T47D (cell line): Measurements from ENCODE around the gene HELT.

Source experiments
- DNase-seq, 2 experiments: peaks; one replicate each; pipeline versions ENCODE4 v3.0.0 to v3.0.0-alpha.2; 2011 to 2012; ENCODE audit warnings: low read depth in 1 of 2, low spot score in 1 of 2
- JUND ChIP-seq: IDR thresholded peaks from 2 replicates; pipeline ENCODE4 v1.6.1; 2012; ENCODE audit warnings: low read depth
- in situ Hi-C: cut with HindIII; loops from 2 replicates; pipeline ENCODE4 v1.10.0; 2016; ENCODE audit warnings: low sequenced_read_pairs, low pct_unique_long_range_greater_than_20kb

HELT gene

DNA sequence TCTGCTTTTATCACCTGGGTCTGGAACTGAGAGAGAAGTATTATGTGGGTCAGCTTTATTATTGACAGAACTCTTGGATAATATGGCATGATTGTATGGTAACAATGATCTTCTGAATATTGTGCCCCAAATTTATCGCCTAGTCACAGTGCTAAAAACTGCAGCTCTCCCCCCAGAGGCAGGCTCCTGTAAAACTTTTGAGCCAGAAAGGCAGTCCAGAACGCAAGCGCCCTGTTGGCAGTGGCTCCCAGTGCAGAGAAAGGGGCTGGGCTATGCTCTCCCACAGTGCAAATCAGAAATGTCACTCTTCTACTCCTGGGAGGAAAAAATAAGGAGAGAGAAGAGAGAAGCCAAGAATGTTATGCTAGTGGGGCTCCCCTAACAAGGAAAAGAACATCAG, 50.5 kb downstream of the HELT start:
- in situ Hi-C loops = no loop called here
- TF ChIP-seq JUND = no peak
- DNase-seq = no peak
